GM12878 (cell line): ENCODE measurements around the gene IFNA17.
"Not testable (repeated sequence)": the region's sequence is repeated elsewhere in the genome, so short reads cannot be mapped to it uniquely, and the experiment has no call there.

Experiments
- BHLHE40 ChIP-seq, 2 experiments: fragments of 450-650 bp in 1 of 2; IDR thresholded peaks; 2 replicates each; pipeline ENCODE4 v1.6.1; 2011 to 2017; ENCODE audit warnings: low read depth in 2 of 2, borderline replicate concordance in 1 of 2, improper control_type of control experiment in 1 of 2, low read length in 1 of 2, mild to moderate bottlenecking in 1 of 2
- CBFB ChIP-seq: IDR thresholded peaks from 2 replicates; pipeline ENCODE4 v1.6.1; 2016; ENCODE audit warnings: antibody characterized with exemption, low read depth
- CEBPB ChIP-seq, 2 experiments: fragments of 150-350 bp in 1 of 2; IDR thresholded peaks; 2 replicates each; pipeline ENCODE4 v1.6.1; 2012 to 2014; ENCODE audit warnings: low read depth in 2 of 2, low read length in 2 of 2, borderline replicate concordance in 1 of 2, inconsistent platforms in 1 of 2
- CTCF ChIP-seq, 3 experiments: IDR thresholded peaks in 2 of 3; conservative IDR thresholded peaks in 1 of 3; 2 replicates each; pipeline ENCODE4 v1.5.1; 2011; ENCODE audit warnings: low read depth in 3 of 3, low read length in 3 of 3, mild to moderate bottlenecking in 3 of 3, control low read depth in 2 of 3, moderate library complexity in 2 of 3, inconsistent platforms in 1 of 3, mixed read lengths in 1 of 3; ENCODE audit not compliant: control insufficient read depth in 2 of 3, insufficient read depth in 1 of 3; ENCODE audit errors: extremely low read depth in 1 of 3
- EZH2 ChIP-seq: IDR thresholded peaks from 2 replicates; pipeline ENCODE4 v1.6.1; 2012; ENCODE audit warnings: low read depth, mild to moderate bottlenecking, control low read depth, inconsistent platforms, low read length, borderline replicate concordance; ENCODE audit not compliant: control insufficient read depth
- FOS ChIP-seq: IDR thresholded peaks from 3 replicates; pipeline ENCODE4 v1.6.1; 2011; ENCODE audit warnings: borderline replicate concordance; ENCODE audit not compliant: insufficient read length; ENCODE audit errors: extremely low read depth
- MLLT1 ChIP-seq: fragments of 450-650 bp; IDR thresholded peaks from 2 replicates; pipeline ENCODE4 v1.6.1; 2016; ENCODE audit warnings: mild to moderate bottlenecking
- POLR2A ChIP-seq: IDR thresholded peaks from 2 replicates; pipeline ENCODE4 v1.6.1; 2011; ENCODE audit warnings: low read depth, mild to moderate bottlenecking, low read length
- POLR2AphosphoS5 ChIP-seq: IDR thresholded peaks from 2 replicates; pipeline ENCODE4 v1.6.1; 2011; ENCODE audit warnings: mild to moderate bottlenecking, low read length, inconsistent platforms
- ZNF274 ChIP-seq: IDR thresholded peaks from one replicate; pipeline ENCODE4 v1.8.0; 2011; ENCODE audit not compliant: insufficient read length, insufficient read depth
- ZSCAN29 ChIP-seq: fragments of 450-650 bp; IDR thresholded peaks from 2 replicates; pipeline ENCODE4 v1.6.1; 2017; ENCODE audit warnings: mild to moderate bottlenecking, moderate library complexity
- TF ChIP-seq, protein P1 (sequence below): IDR thresholded peaks from 2 replicates; pipeline ENCODE4 v1.6.1; 2011; ENCODE audit warnings: low read depth, low read length, improper control_type of control experiment, borderline replicate concordance
- TF ChIP-seq, protein P2 (sequence below): IDR thresholded peaks from 2 replicates; pipeline ENCODE4 v1.6.1; 2011; ENCODE audit warnings: low read depth, mild to moderate bottlenecking, low read length, moderate library complexity, borderline replicate concordance; ENCODE audit errors: extremely low read depth

DNA sequence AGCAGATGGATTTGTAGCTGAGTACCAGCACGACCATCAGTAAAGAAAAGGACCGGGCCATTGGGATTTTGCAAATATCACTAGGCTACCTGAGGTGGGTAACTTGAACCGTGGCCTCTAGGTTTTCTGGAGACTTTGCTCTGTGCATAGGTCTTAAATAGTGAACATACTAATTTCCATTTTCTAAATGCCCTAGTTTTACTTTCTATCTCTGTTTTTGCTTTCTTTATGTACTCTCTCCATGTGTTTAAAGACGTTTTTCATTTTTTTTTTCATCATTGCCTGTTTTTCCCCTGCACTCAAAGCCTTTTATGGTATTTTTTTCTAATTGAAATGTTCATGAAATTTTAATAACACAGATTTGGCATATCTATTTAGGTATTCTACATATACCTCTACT is 25.9 kb downstream of the IFNA17 start, which contains the start of gene IFNA7:
- not testable (repeated sequence) for TF ChIP-seq POLR2A; CTCF (IDR thresholded peaks at IDR 0.05 in 2 of 3, conservative IDR thresholded peaks at IDR 0.05 in 1 of 3; ENCODE audit: control insufficient read depth in 2 of 3, extremely low read depth in 1 of 3, insufficient read depth in 1 of 3, low read depth in 3 of 3, low read length in 3 of 3); MLLT1; POLR2AphosphoS5; EZH2; CBFB; ZNF274; BHLHE40 (IDR thresholded peaks at IDR 0.05; ENCODE audit: borderline replicate concordance in 1 of 2, low read depth in 2 of 2, low read length in 1 of 2); CEBPB (IDR thresholded peaks at IDR 0.05; ENCODE audit: borderline replicate concordance in 1 of 2, low read depth in 2 of 2, low read length in 2 of 2); ZSCAN29; FOS
- TF ChIP-seq, protein P1, sequence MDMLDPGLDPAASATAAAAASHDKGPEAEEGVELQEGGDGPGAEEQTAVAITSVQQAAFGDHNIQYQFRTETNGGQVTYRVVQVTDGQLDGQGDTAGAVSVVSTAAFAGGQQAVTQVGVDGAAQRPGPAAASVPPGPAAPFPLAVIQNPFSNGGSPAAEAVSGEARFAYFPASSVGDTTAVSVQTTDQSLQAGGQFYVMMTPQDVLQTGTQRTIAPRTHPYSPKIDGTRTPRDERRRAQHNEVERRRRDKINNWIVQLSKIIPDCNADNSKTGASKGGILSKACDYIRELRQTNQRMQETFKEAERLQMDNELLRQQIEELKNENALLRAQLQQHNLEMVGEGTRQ = not testable (repeated sequence)
- TF ChIP-seq, protein P2, sequence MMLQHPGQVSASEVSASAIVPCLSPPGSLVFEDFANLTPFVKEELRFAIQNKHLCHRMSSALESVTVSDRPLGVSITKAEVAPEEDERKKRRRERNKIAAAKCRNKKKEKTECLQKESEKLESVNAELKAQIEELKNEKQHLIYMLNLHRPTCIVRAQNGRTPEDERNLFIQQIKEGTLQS = not testable (repeated sequence)
